Measurements from ENCODE around the gene MYT1. TPM values are rescaled to one million over a fixed set of nuclear protein-coding genes. Genes with fewer than 3 reads are reported as not detected.

Gene MYT1
- total RNA-seq, 4 donors from 2014 or later = not detected

GRCh38 chr20:64162239-64162910 is 1.9 kb upstream of the MYT1 start:
- Histone ChIP-seq H3K4me1 (no peaks in the 10 kb centered on the region), H3K4me3 (no peak overlapping the region), H3K27me3 (peaks cover 0 to 84% of the 10 kb centered on the region in 2 donors), H3K9me3 (no peaks in the 10 kb centered on the region), H3K36me3 (no peaks in the 10 kb centered on the region), H3K27ac (no peak overlapping the region)
- DNase-seq (ENCODE audit: low spot score in 2 of 2) = no peak
- WGBS, 2 donors = 53% methylated on average over 23 of the region's 23 CpGs
- TF ChIP-seq EP300 (IDR thresholded peaks at IDR 0.05) (no peak), CTCF (IDR thresholded peaks at IDR 0.05) (no peak), POLR2A (IDR thresholded peaks at IDR 0.05) (no peak)

- Histone ChIP-seq H3K4me3 (no peak overlapping the region), H3K36me3 (no peaks in the 10 kb centered on the region), H3K9me3 (no peaks in the 10 kb centered on the region), H3K27me3 (peaks cover 0 to 85% of the 10 kb centered on the region in 2 donors), H3K4me1 (peaks cover 0 to 4% (median 0%) of the 10 kb centered on the region in 4 donors), H3K27ac (no peak overlapping the region)
- DNase-seq (ENCODE audit: low spot score in 2 of 2) = no peak
- no peak for TF ChIP-seq POLR2A (IDR thresholded peaks at IDR 0.05)
- no peak for TF ChIP-seq CTCF (IDR thresholded peaks at IDR 0.05)
- no peak for TF ChIP-seq EP300 (IDR thresholded peaks at IDR 0.05)
- 81% methylated on average over 5 of the region's 5 CpGs for WGBS, 2 donors
Measured at GRCh38 chr20:64163776-64164122, 503 bp upstream of the MYT1 start.

- no peaks in the 10 kb centered on the region for H3K36me3 ChIP-seq
- DNase-seq (ENCODE audit: low spot score in 2 of 2) = no peak
- 64 to 68% methylated on average over 13 of the region's 14 CpGs for WGBS, 2 donors
- no peak overlapping the region for H3K27ac ChIP-seq
- no peaks in the 10 kb centered on the region for H3K9me3 ChIP-seq
- H3K4me3 ChIP-seq = no peak overlapping the region
- no peak for TF ChIP-seq EP300 (IDR thresholded peaks at IDR 0.05)
- TF ChIP-seq CTCF (IDR thresholded peaks at IDR 0.05) = no peak
- no peak for TF ChIP-seq POLR2A (IDR thresholded peaks at IDR 0.05)
- peaks cover 0 to 72% of the 10 kb centered on the region in 2 donors for H3K27me3 ChIP-seq
- H3K4me1 ChIP-seq = peaks cover 0 to 4% (median 0%) of the 10 kb centered on the region in 4 donors
Measured at GRCh38 chr20:64165866-64166600, 1.8 kb downstream of the MYT1 start.

- 60 to 66% methylated on average over 17 to 18 of the region's 18 CpGs for WGBS, 2 donors
Measured at GRCh38 chr20:64166721-64167615, 2.7 kb downstream of the MYT1 start.

More at GRCh38 chr20:64166721-64167615, 2.7 kb downstream of the MYT1 start:
- Histone ChIP-seq H3K9me3 (no peaks in the 10 kb centered on the region), H3K27ac (no peak overlapping the region), H3K36me3 (no peaks in the 10 kb centered on the region), H3K4me1 (peaks cover 0 to 4% (median 0%) of the 10 kb centered on the region in 4 donors), H3K4me3 (no peak overlapping the region), H3K27me3 (peaks cover 0 to 70% of the 10 kb centered on the region in 2 donors)
- no peak for DNase-seq (ENCODE audit: low spot score in 2 of 2)
- TF ChIP-seq CTCF (IDR thresholded peaks at IDR 0.05) (no peak), EP300 (IDR thresholded peaks at IDR 0.05) (no peak), POLR2A (IDR thresholded peaks at IDR 0.05) (no peak)

All from tibial nerve (tissue), 4 donors.